Astrocyte of the spinal cord (primary cell): Measurements from ENCODE around the gene PSTPIP2.

ENCODE experiments used
- DNase-seq: peaks from one replicate; pipeline ENCODE4 v3.0.0; 2011; ENCODE audit warnings: low read depth, low spot score
- H3K4me3 ChIP-seq: 2 replicates; pipeline ENCODE4 v1.5.1; 2011; ENCODE audit warnings: low read depth, mild to moderate bottlenecking, low read length, moderate library complexity
- CTCF ChIP-seq: IDR thresholded peaks from 2 replicates; pipeline ENCODE4 v1.5.1; 2012; ENCODE audit warnings: low read depth, mild to moderate bottlenecking, low read length, inconsistent platforms
- in situ Hi-C: cut with HindIII; loops from 2 replicates; pipeline ENCODE4 v1.10.0; 2017; ENCODE audit warnings: low sequenced_read_pairs

PSTPIP2 gene

GRCh38 chr18:46037512-46038305 lies 34.4 kb downstream of the PSTPIP2 start:
- no peak for DNase-seq
- in situ Hi-C loops: no loop called here
- no peak overlapping the region for H3K4me3 ChIP-seq
- TF ChIP-seq CTCF: no peak

- TF ChIP-seq CTCF: no peak
- in situ Hi-C loops: no loop called here
- peak; percentile 73 for DNase-seq
- no peak overlapping the region for H3K4me3 ChIP-seq
Observed at GRCh38 chr18:46035696-46036680, 36.1 kb downstream of the PSTPIP2 start.

- peak; percentile 63 for DNase-seq
- no peak for TF ChIP-seq CTCF
- in situ Hi-C loops: no loop called here
- H3K4me3 ChIP-seq: no peak overlapping the region
Observed at GRCh38 chr18:46034230-46034629, 37.8 kb downstream of the PSTPIP2 start.

- TF ChIP-seq CTCF: no peak
- DNase-seq: no peak
- no peak overlapping the region for H3K4me3 ChIP-seq
- in situ Hi-C loops: no loop called here
Observed at GRCh38 chr18:46031741-46032140, 40.3 kb downstream of the PSTPIP2 start.

GRCh38 chr18:46028536-46028891 lies 43.5 kb downstream of the PSTPIP2 start:
- no peak for DNase-seq
- TF ChIP-seq CTCF: no peak
- in situ Hi-C loops: no loop called here
- H3K4me3 ChIP-seq: peak overlapping the region; percentile 47

GRCh38 chr18:46019936-46020335 lies 52.1 kb downstream of the PSTPIP2 start:
- in situ Hi-C loops: no loop called here
- H3K4me3 ChIP-seq: no peak overlapping the region
- DNase-seq: no peak
- no peak for TF ChIP-seq CTCF
